ENCODE data around the gene VSTM2B. TPM values are rescaled to one million over a fixed set of nuclear protein-coding genes. Genes with fewer than 3 reads are reported as not detected.

VSTM2B gene
- total and polyA plus RNA-seq, 2 of the 13 experiments (the other 11 are each of a cell fraction or from before 2014, with no cell fraction given): not detected

GRCh38 chr19:29605653-29606419 lies 80.0 kb downstream of the VSTM2B start, which contains the start of gene POP4 (continued):
- TF ChIP-seq ZBTB3 (CRISPR knock-in tag; IDR thresholded peaks at IDR 0.05; ENCODE audit: borderline replicate concordance, low read depth): peak; percentile 45; the same call in 1 of the 2 replicates
- peak; percentile 37; the same call in 1 of the 2 replicates for TF ChIP-seq ZNF317 (CRISPR knock-in tag; IDR thresholded peaks at IDR 0.05)
- peak; percentile 99 for TF ChIP-seq GATAD1 (CRISPR knock-in tag; IDR thresholded peaks at IDR 0.05)
- no peak for TF ChIP-seq CSRNP2 (CRISPR knock-in tag; conservative IDR thresholded peaks at IDR 0.05; ENCODE audit: low read depth)
- no peak for TF ChIP-seq ZNF496 (CRISPR knock-in tag; IDR thresholded peaks at IDR 0.05; ENCODE audit: insufficient replicate concordance)
- no peak for TF ChIP-seq TOPORS (CRISPR knock-in tag; IDR thresholded peaks at IDR 0.05)
- no peak for TF ChIP-seq ZNF670 (CRISPR knock-in tag; IDR thresholded peaks at IDR 0.05; ENCODE audit: borderline replicate concordance)
- TF ChIP-seq SIN3A (IDR thresholded peaks at IDR 0.05; ENCODE audit: borderline replicate concordance, low read depth, low read length): peak; percentile 97
- no peak for TF ChIP-seq TCF7 (IDR thresholded peaks at IDR 0.05; ENCODE audit: low read depth)
- TF ChIP-seq WIZ (CRISPR knock-in tag; IDR thresholded peaks at IDR 0.05): peak; percentile 35; the same call in 1 of the 2 replicates
- no peak for TF ChIP-seq ZNF562 (CRISPR knock-in tag; IDR thresholded peaks at IDR 0.05; ENCODE audit: borderline replicate concordance)
- no peak for TF ChIP-seq ZNF557 (CRISPR knock-in tag; IDR thresholded peaks at IDR 0.05)
- no peak for TF ChIP-seq PITX1 (CRISPR knock-in tag; IDR thresholded peaks at IDR 0.05)
- TF ChIP-seq EED (CRISPR knock-in tag; IDR thresholded peaks at IDR 0.05): no peak
- TF ChIP-seq BCL3 (CRISPR knock-in tag; IDR thresholded peaks at IDR 0.05): peak; percentile 36; the same call in 1 of the 2 replicates
- no peak for TF ChIP-seq JUNB (CRISPR knock-in tag; IDR thresholded peaks at IDR 0.05; ENCODE audit: borderline replicate concordance)
- no peak for TF ChIP-seq SMARCC2 (IDR thresholded peaks at IDR 0.05)
- TF ChIP-seq FOXA3 (CRISPR knock-in tag; IDR thresholded peaks at IDR 0.05): peak; percentile 29
- no peak for TF ChIP-seq SRSF4 (IDR thresholded peaks at IDR 0.05; ENCODE audit: low read depth, low read length, poor library complexity, severe bottlenecking)
- TF ChIP-seq NONO (IDR thresholded peaks at IDR 0.05): no peak
- TF ChIP-seq NONO (CRISPR knock-in tag; conservative IDR thresholded peaks at IDR 0.05): peak; percentile 91
- TF ChIP-seq REXO4 (CRISPR knock-in tag; IDR thresholded peaks at IDR 0.05; ENCODE audit: borderline replicate concordance): no peak
- no peak for TF ChIP-seq ZBTB26 (CRISPR knock-in tag; IDR thresholded peaks at IDR 0.05; ENCODE audit: borderline replicate concordance)
- 0 out of 2 replicates have a peak, but pooled peaks have one; percentile 12 for TF ChIP-seq MAZ (IDR thresholded peaks at IDR 0.05; ENCODE audit: borderline replicate concordance, low read depth, low read length)
- peak; percentile 59 for TF ChIP-seq MAZ (CRISPR knock-in tag; IDR thresholded peaks at IDR 0.05; ENCODE audit: low read depth)
- TF ChIP-seq RCOR2 (CRISPR knock-in tag; IDR thresholded peaks at IDR 0.05): no peak
- peak; percentile 72 for TF ChIP-seq RBM39 (IDR thresholded peaks at IDR 0.05; ENCODE audit: low read depth, low read length, poor library complexity, severe bottlenecking)
